ENCODE results near the gene FNBP1L.
"Not testable (repeated sequence)": the region's sequence is repeated elsewhere in the genome, so short reads cannot be mapped to it uniquely, and the experiment has no call there.

Gene FNBP1L

GRCh38 chr1:93471911-93472310 lies 24.0 kb downstream of the FNBP1L start:
- in situ Hi-C loops (cut with HindIII; ENCODE audit: low sequenced_read_pairs), result no loop called here
- TF ChIP-seq CTCF (IDR thresholded peaks at IDR 0.05; ENCODE audit: low read depth, low read length, missing control alignments), result no peak
- DNase-seq (ENCODE audit: low read depth), result peak; percentile 77
- no peak overlapping the region for H3K4me3 ChIP-seq (ENCODE audit: low read depth, low read length)

GRCh38 chr1:93474321-93474720 lies 26.4 kb downstream of the FNBP1L start:
- H3K4me3 ChIP-seq (ENCODE audit: low read depth, low read length), result no peak overlapping the region
- TF ChIP-seq CTCF (IDR thresholded peaks at IDR 0.05; ENCODE audit: low read depth, low read length, missing control alignments), result no peak
- in situ Hi-C loops (cut with HindIII; ENCODE audit: low sequenced_read_pairs), result no loop called here
- DNase-seq (ENCODE audit: low read depth), result no peak

- no peak for TF ChIP-seq CTCF (IDR thresholded peaks at IDR 0.05; ENCODE audit: low read depth, low read length, missing control alignments)
- in situ Hi-C loops (cut with HindIII; ENCODE audit: low sequenced_read_pairs), result no loop called here
Measured at GRCh38 chr1:93475681-93476080, 27.8 kb downstream of the FNBP1L start.

GRCh38 chr1:93479133-93479745 lies 31.3 kb downstream of the FNBP1L start:
- in situ Hi-C loops (cut with HindIII; ENCODE audit: low sequenced_read_pairs); H3K4me3 ChIP-seq (ENCODE audit: low read depth, low read length); DNase-seq (ENCODE audit: low read depth): not testable (repeated sequence)

More at GRCh38 chr1:93475681-93476080, 27.8 kb downstream of the FNBP1L start:
- H3K4me3 ChIP-seq (ENCODE audit: low read depth, low read length), result no peak overlapping the region
- no peak for DNase-seq (ENCODE audit: low read depth)

- in situ Hi-C loops (cut with HindIII; ENCODE audit: low sequenced_read_pairs); DNase-seq (ENCODE audit: low read depth); H3K4me3 ChIP-seq (ENCODE audit: low read depth, low read length): not testable (repeated sequence)
Measured at GRCh38 chr1:93481899-93482298, 34.0 kb downstream of the FNBP1L start.

- no peak for TF ChIP-seq CTCF (IDR thresholded peaks at IDR 0.05; ENCODE audit: low read depth, low read length, missing control alignments)
- no peak for DNase-seq (ENCODE audit: low read depth)
- in situ Hi-C loops (cut with HindIII; ENCODE audit: low sequenced_read_pairs), result no loop called here
- H3K4me3 ChIP-seq (ENCODE audit: low read depth, low read length), result no peak overlapping the region
Measured at GRCh38 chr1:93483200-93483599, 35.3 kb downstream of the FNBP1L start.

GRCh38 chr1:93483606-93484005 lies 35.7 kb downstream of the FNBP1L start:
- no peak for DNase-seq (ENCODE audit: low read depth)
- TF ChIP-seq CTCF (IDR thresholded peaks at IDR 0.05; ENCODE audit: low read depth, low read length, missing control alignments), result no peak
- H3K4me3 ChIP-seq (ENCODE audit: low read depth, low read length), result no peak overlapping the region
- in situ Hi-C loops (cut with HindIII; ENCODE audit: low sequenced_read_pairs), result no loop called here

GRCh38 chr1:93488207-93488606 lies 40.3 kb downstream of the FNBP1L start:
- in situ Hi-C loops (cut with HindIII; ENCODE audit: low sequenced_read_pairs), result no loop called here
- DNase-seq (ENCODE audit: low read depth), result no peak
- TF ChIP-seq CTCF (IDR thresholded peaks at IDR 0.05; ENCODE audit: low read depth, low read length, missing control alignments), result no peak
- H3K4me3 ChIP-seq (ENCODE audit: low read depth, low read length), result no peak overlapping the region
